ENCODE measurements around the gene SEPTIN10.

- TF ChIP-seq CTCF (IDR thresholded peaks at IDR 0.05) (no peak), ZFX (IDR thresholded peaks at IDR 0.05; ENCODE audit: borderline replicate concordance) (no peak)
Observed at GRCh38 chr2:109624339-109624738, 10.6 kb upstream of the SEPTIN10 start.

Measured in 22Rv1 (cell line).